Kasumi-1 (cell line): ENCODE measurements around the gene SERINC3.
"Not testable (repeated sequence)": the region's sequence is repeated elsewhere in the genome, so short reads cannot be mapped to it uniquely, and the experiment has no call there.

Experiments used
- DNase-seq, 2 experiments: peaks; one replicate each; lab custom pipeline; 2025; lab: John Stamatoyannopoulos, UW

SERINC3 gene

GRCh38 chr20:44521484-44522481, at the start of gene SERINC3:
Gene SERINC3 (minus strand): TSS chr20:44522070. CDS start chr20:44521951, 119 bp downstream.
- DNase-seq = peak; percentile 89 to 90

- DNase-seq = no peak
These were observed 49.6 kb upstream of the SERINC3 start for GRCh38 chr20:44571362-44571988.

- DNase-seq = no peak
These were observed 48.5 kb upstream of the SERINC3 start for GRCh38 chr20:44570367-44570766.

- no peak for DNase-seq
These were observed 44.9 kb upstream of the SERINC3 start for GRCh38 chr20:44566811-44567210.

- no peak for DNase-seq
These were observed 44.1 kb upstream of the SERINC3 start for GRCh38 chr20:44566018-44566417.

GRCh38 chr20:44561876-44562275, 40.0 kb upstream of the SERINC3 start:
- no peak for DNase-seq

GRCh38 chr20:44560818-44561217, 38.9 kb upstream of the SERINC3 start:
- not testable (repeated sequence) for DNase-seq

- no peak for DNase-seq
These were observed 38.4 kb upstream of the SERINC3 start for GRCh38 chr20:44560229-44560628.

- DNase-seq = no peak
These were observed 37.4 kb upstream of the SERINC3 start for GRCh38 chr20:44559302-44559701.

- no peak for DNase-seq
These were observed 31.4 kb upstream of the SERINC3 start for GRCh38 chr20:44552950-44553908.

GRCh38 chr20:44552568-44552949, 30.7 kb upstream of the SERINC3 start:
- no peak for DNase-seq

GRCh38 chr20:44552050-44552449, 30.2 kb upstream of the SERINC3 start:
- DNase-seq = no peak

GRCh38 chr20:44549123-44549522, 27.3 kb upstream of the SERINC3 start:
- DNase-seq = no peak

GRCh38 chr20:44547419-44547818, 25.5 kb upstream of the SERINC3 start:
- DNase-seq = no peak

GRCh38 chr20:44544263-44544662, 22.4 kb upstream of the SERINC3 start:
- no peak for DNase-seq

- DNase-seq = no peak
These were observed 21.5 kb upstream of the SERINC3 start for GRCh38 chr20:44543358-44543757.

- peak in 1 of 2 experiments; percentile 13 for DNase-seq
These were observed 21.0 kb upstream of the SERINC3 start for GRCh38 chr20:44542890-44543289.

- no peak for DNase-seq
These were observed 20.1 kb upstream of the SERINC3 start for GRCh38 chr20:44541992-44542391.

- no peak for DNase-seq
These were observed 19.0 kb upstream of the SERINC3 start for GRCh38 chr20:44540834-44541233.

GRCh38 chr20:44537993-44538392, 16.1 kb upstream of the SERINC3 start:
- no peak for DNase-seq

- peak in 1 of 2 experiments; percentile 18 for DNase-seq
These were observed 14.3 kb upstream of the SERINC3 start for GRCh38 chr20:44536175-44536574.

- no peak for DNase-seq
These were observed 12.1 kb upstream of the SERINC3 start for GRCh38 chr20:44533928-44534327.
